CMK (cell line): ENCODE data around the gene ATXN7.

ENCODE experiments used
- DNase-seq: peaks from one replicate; pipeline ENCODE4 v3.0.0-alpha.2; 2010; ENCODE audit warnings: low read depth

ATXN7 gene

GRCh38 chr3:63934041-63934866 lies 70.6 kb downstream of the ATXN7 start:
- DNase-seq = no peak

- no peak for DNase-seq
Observed at GRCh38 chr3:63936925-63937324, 73.3 kb downstream of the ATXN7 start.

GRCh38 chr3:63937661-63938651 lies 74.3 kb downstream of the ATXN7 start:
- DNase-seq = no peak

DNA sequence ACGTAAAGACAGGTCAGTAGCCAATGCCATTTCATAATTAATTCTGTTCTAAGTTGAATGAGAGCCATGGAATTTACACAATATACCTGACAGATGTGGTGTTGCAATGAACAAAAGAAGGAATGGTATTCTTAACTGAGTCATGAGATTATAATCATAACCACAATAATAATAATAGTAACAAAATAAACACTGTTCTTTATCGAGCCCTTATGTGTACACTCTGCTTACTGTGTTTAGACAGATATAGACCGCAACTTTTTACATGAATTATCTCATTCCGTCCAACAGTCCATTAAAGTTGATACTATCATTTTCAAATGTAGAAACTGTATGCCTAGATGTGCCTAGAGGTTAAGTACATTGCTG lies 76.7 kb downstream of the ATXN7 start:
- no peak for DNase-seq

DNA sequence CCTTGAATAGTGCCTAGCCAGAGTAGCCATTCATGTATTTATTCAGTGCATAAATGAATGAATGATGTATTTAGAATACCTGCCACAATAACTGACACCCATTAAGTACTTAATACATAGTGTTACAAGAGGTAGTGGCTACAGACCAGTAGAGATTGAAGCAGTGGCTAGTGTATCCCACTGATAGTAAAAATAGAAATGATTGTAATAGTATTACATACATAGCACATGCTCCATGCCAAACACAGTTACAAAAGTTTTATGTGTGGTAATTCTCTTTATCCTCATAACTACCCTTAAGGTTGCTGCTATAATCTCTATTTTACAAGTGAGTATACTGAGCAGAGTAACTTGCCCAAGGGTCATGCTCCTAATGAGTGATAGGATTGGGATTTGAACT lies 78.9 kb downstream of the ATXN7 start:
- no peak for DNase-seq

DNA sequence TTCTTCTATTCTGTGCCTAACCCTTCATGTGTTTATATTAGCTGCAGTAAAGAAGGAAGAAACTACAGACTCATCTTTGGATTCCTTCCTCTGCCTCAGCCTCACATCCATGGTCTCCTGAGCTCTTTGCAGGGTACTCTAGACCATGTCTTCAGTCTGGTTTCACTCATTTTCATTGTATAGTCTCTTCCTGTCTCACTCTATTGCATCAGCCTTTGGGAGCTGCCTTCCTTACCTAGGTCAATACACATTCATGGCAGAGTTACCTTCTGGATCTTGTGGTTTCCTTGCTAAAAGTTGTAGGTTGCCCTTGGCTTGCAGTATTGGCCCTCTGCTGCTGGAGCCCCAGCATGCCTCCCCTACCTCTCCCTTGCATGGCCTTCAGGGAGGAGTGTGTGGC lies 80.0 kb downstream of the ATXN7 start:
- DNase-seq = no peak

DNA sequence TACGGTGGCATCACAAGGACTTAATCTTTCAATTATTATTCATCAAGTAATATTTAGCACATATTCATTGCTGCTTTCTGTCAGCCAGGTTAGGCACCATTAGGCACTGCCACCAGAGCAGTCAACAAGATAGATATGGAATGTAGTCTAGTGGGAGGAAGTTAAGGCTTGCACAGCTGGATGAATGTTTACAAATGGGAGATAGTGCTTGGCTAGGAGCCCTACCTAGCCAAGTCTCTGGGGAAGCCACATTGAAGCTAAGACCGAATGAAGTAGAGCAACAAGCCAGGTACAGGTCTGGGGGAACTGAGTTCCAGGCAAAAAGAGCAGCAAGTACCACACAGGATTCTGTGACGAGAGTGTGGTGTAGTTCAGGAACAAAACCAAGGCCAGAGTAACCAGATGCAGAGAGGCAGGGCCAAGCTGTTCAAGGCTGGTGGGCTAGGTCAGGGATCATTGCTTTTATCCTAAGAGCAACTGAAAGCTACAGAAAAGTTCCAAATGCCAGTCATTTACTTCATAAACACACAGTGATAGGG lies 82.0 kb downstream of the ATXN7 start:
- DNase-seq = no peak

DNA sequence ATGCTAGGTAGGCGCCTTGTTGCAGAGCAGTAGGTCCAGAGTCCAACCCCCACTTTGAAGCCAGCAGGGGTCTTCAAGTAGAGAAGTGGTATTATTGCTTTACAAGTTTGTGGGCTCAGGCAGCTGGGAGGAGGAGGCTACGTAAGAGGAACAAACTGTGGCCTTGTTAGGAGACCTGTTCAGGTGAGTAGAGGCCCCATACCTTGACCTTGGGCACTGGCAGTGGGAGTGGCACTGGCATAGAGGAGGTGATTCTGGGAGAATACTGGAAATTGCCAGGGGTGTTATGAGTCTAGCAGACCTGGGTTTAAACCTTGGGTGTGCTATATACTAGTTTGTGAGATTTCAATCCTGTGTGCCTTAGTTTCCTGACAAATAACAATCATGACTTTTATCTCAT lies 83.1 kb downstream of the ATXN7 start:
- DNase-seq = no peak

GRCh38 chr3:63947594-63947993 lies 83.9 kb downstream of the ATXN7 start:
- DNase-seq = no peak

DNA sequence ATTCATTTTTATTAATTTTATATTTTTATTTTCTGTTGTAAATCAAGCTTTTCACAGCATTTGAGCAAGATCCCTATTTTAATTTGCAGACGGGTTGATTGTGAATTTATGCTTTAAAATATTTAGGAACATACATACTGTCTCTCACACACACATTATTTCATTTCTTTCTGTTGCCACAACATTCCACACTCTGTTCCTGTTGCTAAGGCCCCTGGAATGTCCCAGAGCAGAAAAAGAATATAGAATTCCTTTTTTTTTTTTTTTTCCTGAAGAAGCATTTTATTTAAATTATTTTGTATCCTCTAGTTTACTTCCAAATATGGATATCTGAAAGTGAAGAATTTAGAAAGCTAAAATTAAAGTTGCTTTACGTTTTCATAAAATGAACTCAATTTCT lies 85.3 kb downstream of the ATXN7 start:
- no peak for DNase-seq

GRCh38 chr3:63950698-63951097 lies 87.0 kb downstream of the ATXN7 start:
- no peak for DNase-seq

- DNase-seq = no peak
Observed at GRCh38 chr3:63951492-63952247, 88.0 kb downstream of the ATXN7 start.

DNA sequence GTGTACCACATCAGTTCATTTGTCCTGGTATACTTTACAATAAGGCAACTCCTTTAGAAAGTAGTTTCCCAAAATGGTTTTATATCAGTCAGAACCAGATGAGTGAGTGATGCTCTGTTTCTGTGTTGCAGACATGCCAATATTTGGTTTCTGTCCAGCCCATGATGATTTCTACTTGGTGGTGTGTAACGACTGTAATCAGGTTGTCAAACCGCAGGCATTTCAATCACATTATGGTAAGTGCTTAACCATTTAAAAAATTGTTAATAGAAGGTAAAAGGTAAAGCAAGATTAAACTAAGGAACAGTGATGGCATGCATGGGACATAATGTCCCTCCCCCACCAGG lies 88.6 kb downstream of the ATXN7 start:
- DNase-seq = no peak

- DNase-seq = no peak
Observed at GRCh38 chr3:63954182-63954581, 90.5 kb downstream of the ATXN7 start.

DNA sequence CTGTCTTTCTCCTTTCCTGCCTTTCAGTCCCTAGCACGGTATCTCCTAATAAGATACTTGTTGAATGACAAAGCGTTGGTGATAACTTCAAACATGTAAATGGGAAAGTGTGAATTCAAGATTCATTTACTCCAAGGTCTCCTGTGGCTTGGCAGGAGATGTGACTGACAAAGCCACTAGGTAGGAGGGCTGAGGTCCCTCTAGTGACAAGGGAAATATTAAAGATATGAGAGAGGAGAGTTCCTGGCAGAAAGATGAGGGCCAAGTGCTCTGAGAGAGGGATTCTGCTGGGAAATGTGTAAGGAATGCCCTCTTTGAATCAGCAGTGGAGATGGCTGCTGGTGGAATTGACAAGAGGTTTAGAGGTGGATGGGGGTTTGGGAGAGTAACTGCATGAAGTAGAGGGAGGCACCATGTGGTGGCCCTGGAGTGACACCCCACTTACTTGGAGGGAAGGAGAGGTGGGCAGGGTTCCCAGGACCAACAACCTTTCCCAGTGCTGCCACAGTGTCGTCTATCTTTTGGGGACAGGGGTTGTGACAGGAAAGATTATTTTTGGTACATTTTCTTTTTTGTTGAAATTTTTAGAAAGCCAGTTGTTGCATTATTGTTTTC lies 91.5 kb downstream of the ATXN7 start:
- no peak for DNase-seq

GRCh38 chr3:63955830-63956545 lies 92.3 kb downstream of the ATXN7 start:
- no peak for DNase-seq

- no peak for DNase-seq
Observed at GRCh38 chr3:63959146-63959545, 95.5 kb downstream of the ATXN7 start.

DNA sequence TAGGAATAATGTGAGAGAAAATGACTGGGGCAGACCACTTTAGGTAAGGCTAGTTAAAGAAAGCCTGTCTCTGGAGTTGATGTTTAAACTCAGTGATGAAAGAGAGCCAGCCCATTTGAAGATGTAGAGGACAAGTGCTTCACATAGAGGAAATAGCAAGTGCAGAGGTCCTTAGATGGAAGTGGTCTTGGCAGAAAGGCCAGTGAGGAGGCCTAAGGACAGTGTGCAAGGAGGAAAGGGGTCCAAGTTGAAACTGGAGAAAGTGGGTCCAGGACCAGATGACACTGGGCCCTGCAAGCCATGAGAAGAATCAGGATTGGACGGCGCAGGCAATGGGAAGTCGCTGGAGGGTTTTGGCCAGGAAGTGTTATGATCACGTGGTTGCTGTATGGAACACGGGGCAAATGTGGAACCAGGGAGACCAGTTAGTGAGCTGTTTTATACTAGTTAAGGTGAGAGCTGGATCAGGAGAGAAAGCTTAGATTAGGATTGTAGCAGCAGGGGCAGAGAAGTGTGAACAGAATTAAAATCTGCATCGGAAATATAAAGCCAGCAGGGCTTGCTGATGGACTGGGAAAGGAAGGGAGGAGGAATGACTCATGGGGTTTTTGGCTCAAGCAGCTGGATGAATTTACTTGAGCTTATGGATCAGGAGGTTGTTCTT lies 96.5 kb downstream of the ATXN7 start:
- no peak for DNase-seq

DNA sequence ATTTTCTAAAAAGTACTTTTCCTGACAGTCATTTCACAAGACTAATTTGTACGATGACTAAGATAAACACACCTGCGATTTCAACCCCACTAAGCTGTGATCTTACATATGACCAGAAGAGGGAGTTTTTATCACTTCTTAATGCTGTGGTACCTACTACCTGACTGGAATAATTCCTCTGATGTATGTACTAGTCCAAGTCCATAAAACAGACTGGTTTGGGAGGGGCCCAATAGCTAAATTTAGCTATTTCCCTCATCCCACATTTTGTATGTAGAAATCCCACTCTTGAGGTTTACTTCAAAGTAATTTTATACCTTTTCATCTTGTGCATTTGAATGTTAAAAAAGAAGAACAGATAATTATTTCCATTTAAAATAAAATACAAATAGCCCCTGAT lies 98.2 kb downstream of the ATXN7 start:
- DNase-seq = no peak

GRCh38 chr3:63963496-63963895 lies 99.8 kb downstream of the ATXN7 start:
- DNase-seq = no peak
